ENCODE results near the gene FZD1.
"Not testable (repeated sequence)": the region's sequence is repeated elsewhere in the genome, so short reads cannot be mapped to it uniquely, and the experiment has no call there.

The FZD1 gene

GRCh38 chr7:91299952-91300775, 35.9 kb downstream of the FZD1 start:
- no peak for DNase-seq

- no peak for DNase-seq
Measured at GRCh38 chr7:91302794-91303193, 38.6 kb downstream of the FZD1 start.

DNA sequence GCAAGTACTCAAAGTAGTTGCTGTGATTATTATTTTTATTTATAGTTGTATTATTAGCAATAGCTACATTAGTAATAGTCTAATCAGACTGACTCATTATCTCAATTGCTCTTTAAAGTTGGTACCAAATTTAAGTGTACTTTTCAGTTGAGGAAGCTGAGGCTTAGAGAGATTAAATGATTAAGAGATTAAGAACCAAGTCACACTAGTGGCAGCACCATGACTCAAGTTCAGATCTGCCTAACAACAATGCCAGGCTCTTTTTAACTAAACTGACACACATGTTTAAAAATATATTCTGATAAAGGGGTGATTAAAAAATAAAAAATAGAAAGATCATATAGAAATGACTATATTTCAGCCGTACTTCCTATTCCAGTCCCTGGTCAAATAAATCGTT, 42.0 kb downstream of the FZD1 start:
- no peak for DNase-seq

DNA sequence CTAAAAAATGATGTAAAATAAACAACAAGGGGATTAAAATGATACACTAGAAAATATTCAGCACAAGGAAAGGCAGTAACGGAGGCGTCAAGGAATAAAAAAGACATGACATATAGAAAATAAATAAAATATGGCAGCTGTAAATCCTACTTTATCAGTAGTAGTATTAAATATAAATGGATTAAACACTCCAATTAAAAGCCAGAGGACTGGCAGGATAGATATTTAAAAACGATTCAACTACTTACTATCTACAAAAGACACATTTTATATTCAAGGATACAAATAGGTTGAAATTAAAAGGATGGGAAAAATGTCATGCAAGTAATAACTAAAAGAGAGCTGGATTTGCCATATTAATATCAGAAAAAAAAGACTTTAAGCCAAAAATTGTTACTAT, 43.2 kb downstream of the FZD1 start:
- no peak for DNase-seq

- DNase-seq: not testable (repeated sequence)
Measured at GRCh38 chr7:91308191-91308590, 44.0 kb downstream of the FZD1 start.

DNA sequence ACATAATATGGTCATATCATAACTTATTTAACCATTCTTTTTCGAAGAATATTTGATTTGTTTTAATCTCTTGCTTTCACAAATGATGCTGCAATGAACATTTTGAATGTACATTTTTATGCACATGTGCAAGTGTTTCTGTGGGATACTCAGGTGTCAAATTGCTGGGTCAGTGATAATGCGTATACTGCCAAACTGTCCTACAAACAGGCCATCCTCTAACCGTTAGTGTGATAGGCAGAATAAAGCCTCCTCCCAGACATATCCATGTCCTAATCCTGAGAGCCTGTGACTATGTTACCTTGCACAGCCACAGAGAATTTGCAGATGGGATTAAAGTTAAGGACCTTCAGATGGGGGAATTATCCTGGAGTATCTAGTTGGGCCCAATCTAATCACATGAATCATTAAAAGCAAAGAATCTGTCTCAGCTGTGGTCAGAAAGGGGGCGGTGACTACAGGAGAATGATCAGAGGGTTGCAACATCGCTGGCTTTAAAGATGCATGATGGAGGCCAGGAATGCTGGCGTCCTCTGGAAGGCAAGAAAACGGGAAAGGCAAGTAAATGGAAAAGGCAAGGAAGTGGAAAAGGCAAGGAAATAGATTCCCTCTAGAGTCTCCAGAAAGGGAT, 46.7 kb downstream of the FZD1 start:
- no peak for DNase-seq

- no peak for DNase-seq
Measured at GRCh38 chr7:91311839-91312238, 47.6 kb downstream of the FZD1 start.

DNA sequence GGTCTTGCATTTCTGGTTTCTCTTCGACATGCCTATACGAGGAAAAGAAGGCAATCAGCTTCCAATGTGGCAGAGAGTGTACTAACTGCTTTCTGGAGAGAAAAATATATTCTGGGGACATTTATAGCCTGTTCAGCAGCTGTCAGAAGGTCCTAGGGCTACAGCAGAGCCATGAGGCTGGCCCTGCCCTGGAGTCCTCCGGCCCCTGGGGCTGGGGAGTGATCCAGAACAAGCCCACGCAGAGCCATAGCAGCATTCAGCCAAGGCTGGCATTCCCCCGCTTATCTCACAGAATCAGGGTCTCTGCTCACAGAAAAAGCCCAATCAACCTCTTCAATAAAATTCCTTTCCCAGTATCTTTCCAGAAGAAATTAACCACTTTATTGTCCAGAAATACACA, 48.9 kb downstream of the FZD1 start:
- DNase-seq: no peak

DNA sequence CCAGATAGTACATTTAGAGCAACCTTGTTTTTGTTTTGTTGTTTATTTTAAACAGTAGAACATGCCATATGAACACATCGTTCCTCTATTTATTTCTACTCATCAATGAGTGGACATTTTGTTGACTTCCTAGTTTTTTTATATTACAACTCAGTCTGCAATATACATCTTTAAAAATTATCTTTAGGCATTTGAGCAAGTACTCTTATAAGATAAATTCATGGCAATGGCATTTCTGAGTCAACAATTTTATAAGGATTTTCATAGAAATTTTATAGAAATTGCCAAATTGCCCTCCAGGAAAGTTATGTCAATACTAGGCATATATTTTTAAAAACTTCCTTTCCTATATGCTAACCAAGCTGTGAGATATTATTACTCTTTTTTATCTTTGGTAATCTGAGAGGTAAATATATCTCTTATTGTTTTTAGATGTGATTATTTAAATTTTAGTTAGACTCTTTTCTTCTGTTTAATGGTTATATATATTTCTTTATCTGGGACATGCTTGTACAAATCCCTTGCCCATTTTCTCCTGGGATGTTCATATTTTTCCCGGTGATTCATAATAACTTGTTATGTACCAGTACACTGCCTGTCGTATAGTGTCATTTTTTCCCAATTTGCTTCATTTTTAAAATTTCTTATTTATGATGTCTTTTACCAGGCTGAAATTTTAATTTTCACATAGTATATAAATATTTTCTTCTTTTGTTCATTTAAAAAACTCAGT, 50.5 kb downstream of the FZD1 start:
- no peak for DNase-seq

DNA sequence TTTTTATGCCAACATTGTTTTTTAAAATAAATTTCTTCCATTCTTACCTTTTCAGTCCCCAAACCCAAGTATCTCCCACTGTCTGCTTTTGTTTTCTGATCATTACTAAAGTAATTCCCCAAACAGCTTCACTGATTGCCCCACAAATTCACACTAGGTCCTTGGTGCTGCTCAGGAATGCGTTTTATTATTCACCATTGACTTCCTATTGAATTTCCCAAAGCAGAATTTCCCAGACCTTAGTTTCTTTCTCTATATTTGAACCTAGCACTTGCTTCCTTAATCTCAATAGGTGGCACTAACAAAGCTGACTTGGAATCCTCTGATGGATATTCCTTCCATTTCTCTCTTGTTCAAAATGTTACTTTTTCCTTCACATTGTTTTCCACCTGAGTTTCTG, 52.2 kb downstream of the FZD1 start:
- no peak for DNase-seq

DNA sequence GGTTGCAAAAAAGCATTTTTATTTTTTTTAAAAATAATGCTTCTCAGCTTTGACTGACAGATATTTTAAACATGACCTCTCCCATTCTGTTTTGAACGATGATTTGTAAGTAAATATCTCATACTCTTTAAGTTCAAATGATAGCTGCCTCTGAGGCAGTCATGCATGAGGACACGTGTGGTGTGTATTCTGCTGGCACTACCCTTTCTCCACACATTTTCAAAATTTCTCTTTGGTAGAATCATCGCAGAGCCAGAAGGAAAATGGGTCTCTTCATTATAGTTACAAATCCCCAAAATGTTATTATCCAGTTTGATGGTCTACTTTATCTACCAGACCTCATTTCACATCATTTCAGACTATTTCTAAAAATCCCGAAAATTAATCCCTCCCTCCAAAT, 55.1 kb downstream of the FZD1 start:
- DNase-seq: no peak

DNA sequence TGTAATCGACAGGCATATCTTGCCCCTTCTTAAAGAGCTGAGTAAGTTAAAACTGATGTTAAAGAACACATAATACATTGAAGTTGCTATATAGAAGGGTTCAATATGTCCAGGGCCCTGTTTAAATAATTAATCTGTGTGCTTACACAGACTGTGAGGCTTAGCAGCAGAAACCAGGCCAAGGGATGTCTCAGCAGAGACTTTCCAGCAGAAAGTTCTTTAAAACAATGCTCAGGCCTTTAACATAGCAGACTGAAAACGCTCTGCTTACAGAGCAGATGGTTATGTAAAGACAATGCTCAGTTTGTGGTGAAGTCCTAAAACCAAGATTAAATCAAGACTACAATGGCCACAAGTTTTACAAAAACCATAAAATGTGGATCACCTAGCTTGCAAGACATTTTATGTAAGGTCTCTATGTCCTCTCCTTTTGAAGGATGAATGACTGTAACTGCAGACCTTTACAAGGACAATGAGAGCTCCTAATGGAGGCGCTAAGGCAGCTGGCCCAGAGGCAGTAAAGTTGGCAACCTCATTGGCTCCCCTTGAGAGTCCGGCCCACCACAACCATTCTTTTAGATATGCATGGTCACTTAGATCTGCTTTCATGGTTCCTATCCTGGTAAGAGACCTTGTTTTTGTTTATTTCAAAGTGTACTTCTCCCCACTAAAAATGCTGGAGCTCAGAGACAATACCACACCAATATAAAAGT, 56.3 kb downstream of the FZD1 start:
- no peak for DNase-seq

Data from NCI-H2171 (cell line).